ENCODE measurements around the gene PPOX.

PPOX gene

GRCh38 chr1:161201836-161202712, 35.8 kb downstream of the PPOX start, which contains the start of gene NDUFS2:
Gene NDUFS2 (plus strand): TSS chr1:161202367. CDS start chr1:161202386, 19 bp downstream.
- peaks cover 22% of the 10 kb centered on the region for H3K4me1 Mint-ChIP-seq
- no peaks in the 10 kb centered on the region for H3K9me3 Mint-ChIP-seq
- peaks cover 3% of the 10 kb centered on the region for H3K27me3 Mint-ChIP-seq
- peaks cover 18% of the 10 kb centered on the region for H3K36me3 Mint-ChIP-seq
- peak within 1 kb of the TSS; percentile 94 for H3K27ac Mint-ChIP-seq
- peak within 1 kb of the TSS; percentile 95 for H3K4me3 Mint-ChIP-seq
- peak; percentile 83 to 88 for DNase-seq (ENCODE audit: low spot score in 2 of 2)
- peak; percentile 99 for ATAC-seq (ENCODE audit: low read depth)

GRCh38 chr1:161206411-161207140, 40.4 kb downstream of the PPOX start:
- DNase-seq (ENCODE audit: low spot score in 2 of 2) (no peak), ATAC-seq (ENCODE audit: low read depth) (no peak)
- Mint-ChIP-seq H3K4me3 (no peak overlapping the region), H3K27me3 (no peaks in the 10 kb centered on the region), H3K4me1 (peaks cover 15% of the 10 kb centered on the region), H3K36me3 (peaks cover 32% of the 10 kb centered on the region), H3K27ac (no peak overlapping the region), H3K9me3 (no peaks in the 10 kb centered on the region)

- Mint-ChIP-seq H3K27ac (no peak overlapping the region), H3K4me1 (peaks cover 15% of the 10 kb centered on the region), H3K36me3 (peaks cover 37% of the 10 kb centered on the region), H3K9me3 (no peaks in the 10 kb centered on the region), H3K4me3 (no peak overlapping the region), H3K27me3 (no peaks in the 10 kb centered on the region)
- no peak for ATAC-seq (ENCODE audit: low read depth)
- no peak for DNase-seq (ENCODE audit: low spot score in 2 of 2)
Observed at GRCh38 chr1:161207173-161207572, 40.9 kb downstream of the PPOX start.

GRCh38 chr1:161209790-161210409, 43.7 kb downstream of the PPOX start:
- peaks cover 8% of the 10 kb centered on the region for H3K4me1 Mint-ChIP-seq
- H3K27me3 Mint-ChIP-seq: no peaks in the 10 kb centered on the region
- ATAC-seq (ENCODE audit: low read depth) (peak; percentile 97), DNase-seq (ENCODE audit: low spot score in 2 of 2) (peak; percentile 64 to 67)
- H3K9me3 Mint-ChIP-seq: no peaks in the 10 kb centered on the region
- H3K36me3 Mint-ChIP-seq: peaks cover 49% of the 10 kb centered on the region
- no peak overlapping the region for H3K4me3 Mint-ChIP-seq
- no peak overlapping the region for H3K27ac Mint-ChIP-seq

GRCh38 chr1:161214369-161214768, 48.1 kb downstream of the PPOX start:
- Mint-ChIP-seq H3K4me3 (no peak overlapping the region), H3K27ac (no peak overlapping the region), H3K36me3 (peaks cover 41% of the 10 kb centered on the region), H3K4me1 (peaks cover 26% of the 10 kb centered on the region), H3K9me3 (no peaks in the 10 kb centered on the region), H3K27me3 (peaks cover 2% of the 10 kb centered on the region)
- no peak for DNase-seq (ENCODE audit: low spot score in 2 of 2)
- no peak for ATAC-seq (ENCODE audit: low read depth)

- H3K36me3 Mint-ChIP-seq: peaks cover 35% of the 10 kb centered on the region
- H3K4me1 Mint-ChIP-seq: peaks cover 25% of the 10 kb centered on the region
- H3K27ac Mint-ChIP-seq: no peak within 1 kb of the TSS
Observed at GRCh38 chr1:161215076-161215475, 48.9 kb downstream of the PPOX start, which contains the start of gene FCER1G. Gene FCER1G (plus strand): TSS chr1:161215295. CDS start chr1:161215322, 27 bp downstream.

GRCh38 chr1:161216945-161217712, 50.9 kb downstream of the PPOX start:
- Mint-ChIP-seq H3K9me3 (no peaks in the 10 kb centered on the region), H3K4me1 (peaks cover 28% of the 10 kb centered on the region), H3K27ac (no peak overlapping the region), H3K36me3 (peaks cover 28% of the 10 kb centered on the region), H3K27me3 (peaks cover 12% of the 10 kb centered on the region), H3K4me3 (no peak overlapping the region)
- DNase-seq (ENCODE audit: low spot score in 2 of 2) (no peak), ATAC-seq (ENCODE audit: low read depth) (peak; percentile 92)

More at GRCh38 chr1:161215076-161215475, 48.9 kb downstream of the PPOX start, which contains the start of gene FCER1G:
- Mint-ChIP-seq H3K9me3 (no peaks in the 10 kb centered on the region), H3K27me3 (peaks cover 6% of the 10 kb centered on the region), H3K4me3 (no peak within 1 kb of the TSS)
- no peak for ATAC-seq (ENCODE audit: low read depth)
- DNase-seq (ENCODE audit: low spot score in 2 of 2): no peak

- DNase-seq (ENCODE audit: low spot score in 2 of 2) (no peak), ATAC-seq (ENCODE audit: low read depth) (no peak)
- Mint-ChIP-seq H3K36me3 (peaks cover 23% of the 10 kb centered on the region), H3K9me3 (no peaks in the 10 kb centered on the region), H3K4me1 (peaks cover 28% of the 10 kb centered on the region), H3K4me3 (no peak overlapping the region), H3K27me3 (peaks cover 15% of the 10 kb centered on the region), H3K27ac (no peak overlapping the region)
Observed at GRCh38 chr1:161217831-161218230, 51.6 kb downstream of the PPOX start.

GRCh38 chr1:161218301-161219077, 52.3 kb downstream of the PPOX start:
- Mint-ChIP-seq H3K36me3 (peaks cover 17% of the 10 kb centered on the region), H3K4me3 (no peak overlapping the region), H3K27ac (no peak overlapping the region), H3K9me3 (no peaks in the 10 kb centered on the region), H3K27me3 (peaks cover 20% of the 10 kb centered on the region), H3K4me1 (peaks cover 28% of the 10 kb centered on the region)
- DNase-seq (ENCODE audit: low spot score in 2 of 2) (no peak), ATAC-seq (ENCODE audit: low read depth) (no peak)

GRCh38 chr1:161219078-161219892, 53.1 kb downstream of the PPOX start:
- peaks cover 28% of the 10 kb centered on the region for H3K4me1 Mint-ChIP-seq
- peaks cover 10% of the 10 kb centered on the region for H3K36me3 Mint-ChIP-seq
- H3K27ac Mint-ChIP-seq: no peak overlapping the region
- H3K4me3 Mint-ChIP-seq: no peak overlapping the region
- H3K9me3 Mint-ChIP-seq: no peaks in the 10 kb centered on the region
- no peak for ATAC-seq (ENCODE audit: low read depth)
- peaks cover 27% of the 10 kb centered on the region for H3K27me3 Mint-ChIP-seq
- DNase-seq (ENCODE audit: low spot score in 2 of 2): no peak

- H3K36me3 Mint-ChIP-seq: peaks cover 5% of the 10 kb centered on the region
- H3K4me1 Mint-ChIP-seq: peaks cover 27% of the 10 kb centered on the region
- H3K27me3 Mint-ChIP-seq: peaks cover 27% of the 10 kb centered on the region
- H3K27ac Mint-ChIP-seq: no peak overlapping the region
- no peak overlapping the region for H3K4me3 Mint-ChIP-seq
- DNase-seq (ENCODE audit: low spot score in 2 of 2) (no peak), ATAC-seq (ENCODE audit: low read depth) (no peak)
- no peaks in the 10 kb centered on the region for H3K9me3 Mint-ChIP-seq
Observed at GRCh38 chr1:161220002-161220401, 53.8 kb downstream of the PPOX start.

All from memory B cell (primary cell).